Motor neuron (in vitro differentiated cells): ENCODE data around the gene ABI2. TPM values are rescaled to one million over a fixed set of nuclear protein-coding genes. Genes with fewer than 3 reads are reported as not detected.

Source experiments
- ATAC-seq, 8 experiments: fragments of 200-7000 bp; cut with Tn5 transposase; replicated peaks in 6 of 8; 2 replicates each; pipeline ENCODE4 v1.8.0; 2021; ENCODE audit warnings: mild to moderate bottlenecking in 8 of 8, moderate library complexity in 8 of 8
- H3K27ac ChIP-seq, 2 donors: fragments of 250-450 bp; sonication (Bioruptor Pico); 2 replicates each; pipeline ENCODE4 v1.9.0; 2021; ENCODE audit warnings: antibody characterized with exemption in 2 of 2, mild to moderate bottlenecking in 2 of 2, moderate library complexity in 1 of 2
- H3K4me1 ChIP-seq, 2 donors: fragments of 250-450 bp; sonication (Bioruptor Pico); replicated peaks in 1 of 2; 2 replicates each; pipeline ENCODE4 v1.6.1; 2021; ENCODE audit warnings: antibody characterized with exemption in 2 of 2, mild to moderate bottlenecking in 2 of 2, moderate library complexity in 1 of 2
- H3K4me3 ChIP-seq, 5 donors: fragments of 250-450 bp; sonication (Bioruptor Pico); 2 replicates each; pipeline ENCODE4 v1.9.0; 2021; ENCODE audit warnings: antibody characterized with exemption in 5 of 5, mild to moderate bottlenecking in 5 of 5, moderate library complexity in 4 of 5
- WGBS, 10 experiments: fragments of 450-650 bp; shearing (Covaris generic); methylation state at CpG; one replicate each; pipeline ENCODE4 v1.0.0; 2022; 5-methylcytosine and 5-hydroxymethylcytosine counted together
- in situ Hi-C, 9 experiments: fragments of 400-800 bp; cut with MboI; loops; one replicate each; pipeline ENCODE4 v1.15.0; 2021; ENCODE audit warnings: low sequenced_read_pairs in 9 of 9, low pct_unique_long_range_greater_than_20kb in 2 of 9; ENCODE audit not compliant: unreplicated experiment in 9 of 9
- total RNA-seq, 8 experiments: library from RNA; unstranded; fragments of 300-600 nt; gene quantifications; 2 replicates each; pipeline versions ENCODE4 v1.2.3 to v1.2.4, GENCODE V29; 2022

Gene ABI2
- total RNA-seq, 8 experiments from 2014 or later: 8.4 to 88.0 (median 64.6) TPM

- no peaks in the 10 kb centered on the region for H3K4me1 ChIP-seq
- in situ Hi-C loops: loop anchor here in 3 of 9 experiments (25.0 kb wide), 3 partner anchors 185 to 435 kb away; no protein-coding TSS in a partner anchor
- WGBS, 10 experiments: 44 to 100% (median 92%) methylated on average over 1 to 2 of the region's 2 CpGs
- no peak overlapping the region for H3K4me3 ChIP-seq
- ATAC-seq: no peak
- no peak overlapping the region for H3K27ac ChIP-seq
Observed at GRCh38 chr2:203476881-203477280, 148.7 kb downstream of the ABI2 start.

- 82 to 100% (median 93%) methylated on average over 2 to 5 of the region's 5 CpGs; no CpG with 5 or more reads in 1 of the 10 experiments for WGBS, 10 experiments
- ATAC-seq: no peak
- no peak overlapping the region for H3K4me3 ChIP-seq
- H3K27ac ChIP-seq: no peak overlapping the region
- in situ Hi-C loops: loop anchor here in 3 of 9 experiments (10.0 to 25.0 kb wide), 4 partner anchors 174 to 432 kb away; no protein-coding TSS in a partner anchor
- no peaks in the 10 kb centered on the region for H3K4me1 ChIP-seq
Observed at GRCh38 chr2:203480623-203481022, 152.4 kb downstream of the ABI2 start.

GRCh38 chr2:203484266-203485112 is 156.3 kb downstream of the ABI2 start:
- WGBS, 10 experiments: 54 to 93% (median 81%) methylated on average over 3 to 7 of the region's 8 CpGs; no CpG with 5 or more reads in 2 of the 10 experiments
- in situ Hi-C loops: loop anchor here in 3 of 9 experiments (10.0 to 25.0 kb wide), 4 partner anchors 170 to 428 kb away; no protein-coding TSS in a partner anchor
- ATAC-seq: peak in 3 of 8 experiments; percentile 87 to 92 (median 89)

GRCh38 chr2:203489531-203489930 is 161.3 kb downstream of the ABI2 start:
- in situ Hi-C loops: loop anchor here in 3 of 9 experiments (10.0 to 25.0 kb wide), 4 partner anchors 165 to 423 kb away; no protein-coding TSS in a partner anchor

More at GRCh38 chr2:203484266-203485112, 156.3 kb downstream of the ABI2 start:
- H3K27ac ChIP-seq: no peak overlapping the region
- H3K4me3 ChIP-seq: no peak overlapping the region
- H3K4me1 ChIP-seq: no peaks in the 10 kb centered on the region

DNA sequence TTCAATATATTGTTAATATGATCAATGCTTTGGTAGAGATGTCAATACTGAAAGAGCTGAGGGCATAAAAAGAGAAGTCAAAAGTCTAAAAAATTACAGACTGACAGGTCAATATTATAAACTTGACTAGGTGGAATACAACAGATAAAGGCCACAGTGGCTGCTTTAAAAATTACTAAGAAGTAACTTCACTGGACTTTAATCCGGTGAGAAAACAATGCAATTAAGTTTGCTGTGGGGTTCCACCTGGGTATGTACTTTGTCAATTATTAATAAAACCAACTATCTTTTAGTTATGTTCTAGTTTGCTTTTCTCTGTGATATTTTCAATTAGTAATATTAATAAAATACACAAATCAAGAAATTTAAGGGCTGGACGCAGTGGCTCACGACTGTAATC is 162.2 kb downstream of the ABI2 start:
- Histone ChIP-seq H3K4me3 (no peak overlapping the region), H3K27ac (no peak overlapping the region), H3K4me1 (no peaks in the 10 kb centered on the region)
- in situ Hi-C loops: loop anchor here in 3 of 9 experiments (25.0 kb wide), 3 partner anchors 172 to 422 kb away; no protein-coding TSS in a partner anchor
- no peak for ATAC-seq
- WGBS, 10 experiments: 87 to 100% (median 95%) methylated on average over 1 to 3 of the region's 3 CpGs; no CpG with 5 or more reads in 3 of the 10 experiments

More at GRCh38 chr2:203489531-203489930, 161.3 kb downstream of the ABI2 start:
- no peak overlapping the region for H3K27ac ChIP-seq
- 88 to 100% (median 97%) methylated on average over 1 to 6 of the region's 6 CpGs for WGBS, 10 experiments
- ATAC-seq: no peak
- H3K4me3 ChIP-seq: no peak overlapping the region
- H3K4me1 ChIP-seq: no peaks in the 10 kb centered on the region

- no peak overlapping the region for H3K4me3 ChIP-seq
- in situ Hi-C loops: loop anchor here in 3 of 9 experiments (25.0 kb wide), 3 partner anchors 169 to 419 kb away; no protein-coding TSS in a partner anchor
- no peak overlapping the region for H3K27ac ChIP-seq
- ATAC-seq: no peak
- H3K4me1 ChIP-seq: no peaks in the 10 kb centered on the region
- 70 to 100% (median 100%) methylated on average over 1 to 2 of the region's 2 CpGs; no CpG with 5 or more reads in 2 of the 10 experiments for WGBS, 10 experiments
Observed at GRCh38 chr2:203492965-203493364, 164.8 kb downstream of the ABI2 start.

Other genes with a start within 250 kb of the ABI2 start
- 10 to 100 TPM in 6 of 8 experiments, 1 to 10 TPM in 2; 8.5 to 24.5 (median 15.0) TPM for gene CYP20A1, start 89.4 kb upstream of the ABI2 start, total RNA-seq
- gene RAPH1, start 206.9 kb downstream of the ABI2 start, total RNA-seq: 10 to 100 TPM in 6 of 8 experiments, 1 to 10 TPM in 2; 1.1 to 76.5 (median 11.1) TPM